HEK293 (cell line): ENCODE results near the gene KIF20A.

Experiments used
- GFI1B ChIP-seq: fragments of 450-650 bp; formaldehyde crosslinking; IDR thresholded peaks from 2 replicates; pipeline ENCODE4 v1.5.1; 2016; ENCODE audit warnings: missing biosample characterization, missing genetic modification characterization
- GLIS2 ChIP-seq: fragments of 450-650 bp; formaldehyde crosslinking; IDR thresholded peaks from 2 replicates; pipeline ENCODE4 v1.5.1; 2016; ENCODE audit warnings: missing biosample characterization, missing genetic modification characterization
- MZF1 ChIP-seq: fragments of 450-650 bp; formaldehyde crosslinking; IDR thresholded peaks from 2 replicates; pipeline ENCODE4 v1.5.1; 2017; ENCODE audit warnings: missing biosample characterization, missing genetic modification characterization, borderline replicate concordance
- ZBTB11 ChIP-seq: fragments of 450-650 bp; formaldehyde crosslinking; conservative IDR thresholded peaks from 2 replicates; pipeline ENCODE4 v1.5.1; 2016; ENCODE audit warnings: low read depth, missing biosample characterization, missing genetic modification characterization
- ZBTB20 ChIP-seq: fragments of 450-650 bp; formaldehyde crosslinking; IDR thresholded peaks from 2 replicates; pipeline ENCODE4 v1.5.1; 2016; ENCODE audit warnings: missing biosample characterization, missing genetic modification characterization
- ZBTB26 ChIP-seq: fragments of 450-650 bp; formaldehyde crosslinking; optimal IDR thresholded peaks from 2 replicates; pipeline ENCODE3; 2016; ENCODE audit warnings: missing biosample characterization, mild to moderate bottlenecking, missing genetic modification characterization
- ZNF155 ChIP-seq: fragments of 450-650 bp; formaldehyde crosslinking; IDR thresholded peaks from 2 replicates; pipeline ENCODE4 v1.5.1; 2016; ENCODE audit warnings: missing biosample characterization, missing genetic modification characterization
- ZNF157 ChIP-seq: fragments of 450-650 bp; formaldehyde crosslinking; IDR thresholded peaks from 2 replicates; pipeline ENCODE4 v1.5.1; 2016; ENCODE audit warnings: missing biosample characterization, missing genetic modification characterization
- ZNF202 ChIP-seq: fragments of 450-650 bp; formaldehyde crosslinking; IDR thresholded peaks from 2 replicates; pipeline ENCODE4 v1.5.1; 2016; ENCODE audit warnings: missing biosample characterization, missing genetic modification characterization, borderline replicate concordance
- ZNF23 ChIP-seq: fragments of 450-650 bp; formaldehyde crosslinking; IDR thresholded peaks from 2 replicates; pipeline ENCODE4 v1.5.1; 2016; ENCODE audit warnings: missing biosample characterization, missing genetic modification characterization, borderline replicate concordance
- ZNF26 ChIP-seq: fragments of 450-650 bp; formaldehyde crosslinking; IDR thresholded peaks from 2 replicates; pipeline ENCODE4 v1.5.1; 2016; ENCODE audit warnings: missing biosample characterization, missing genetic modification characterization
- ZNF311 ChIP-seq: fragments of 450-650 bp; formaldehyde crosslinking; IDR thresholded peaks from 2 replicates; pipeline ENCODE4 v1.5.1; 2017; ENCODE audit warnings: missing biosample characterization, missing genetic modification characterization, borderline replicate concordance
- ZNF350 ChIP-seq: fragments of 450-650 bp; formaldehyde crosslinking; IDR thresholded peaks from 2 replicates; pipeline ENCODE4 v1.5.0; 2017; ENCODE audit warnings: missing biosample characterization, mild to moderate bottlenecking, missing genetic modification characterization
- ZNF366 ChIP-seq: fragments of 450-650 bp; formaldehyde crosslinking; conservative IDR thresholded peaks from 2 replicates; pipeline ENCODE4 v1.5.1; 2016; ENCODE audit warnings: missing biosample characterization, missing genetic modification characterization
- ZNF416 ChIP-seq: fragments of 450-650 bp; formaldehyde crosslinking; IDR thresholded peaks from 2 replicates; pipeline ENCODE4 v1.5.1; 2016; ENCODE audit warnings: missing biosample characterization, missing genetic modification characterization
- ZNF510 ChIP-seq: fragments of 450-650 bp; formaldehyde crosslinking; IDR thresholded peaks from 2 replicates; pipeline ENCODE4 v1.5.1; 2018; ENCODE audit warnings: mild to moderate bottlenecking, missing genetic modification characterization, missing biosample characterization; ENCODE audit not compliant: insufficient replicate concordance
- ZNF513 ChIP-seq: fragments of 450-650 bp; IDR thresholded peaks from 2 replicates; pipeline ENCODE4 v1.5.1; 2018; ENCODE audit warnings: missing biosample characterization, missing genetic modification characterization
- ZNF521 ChIP-seq: fragments of 450-650 bp; formaldehyde crosslinking; IDR thresholded peaks from 2 replicates; pipeline ENCODE4 v1.5.1; 2017; ENCODE audit warnings: missing biosample characterization, mild to moderate bottlenecking, missing genetic modification characterization
- ZNF548 ChIP-seq: fragments of 450-650 bp; formaldehyde crosslinking; IDR thresholded peaks from 2 replicates; pipeline ENCODE4 v1.5.1; 2016; ENCODE audit warnings: missing biosample characterization, missing genetic modification characterization
- ZNF629 ChIP-seq: fragments of 450-650 bp; formaldehyde crosslinking; IDR thresholded peaks from 2 replicates; pipeline ENCODE4 v1.5.1; 2017; ENCODE audit warnings: missing biosample characterization, missing genetic modification characterization
- ZNF660 ChIP-seq: fragments of 450-650 bp; IDR thresholded peaks from 2 replicates; pipeline ENCODE4 v1.5.1; 2018; ENCODE audit warnings: missing biosample characterization, mild to moderate bottlenecking, missing genetic modification characterization
- ZNF670 ChIP-seq: fragments of 450-650 bp; formaldehyde crosslinking; IDR thresholded peaks from 2 replicates; pipeline ENCODE4 v1.5.1; 2016; ENCODE audit warnings: missing biosample characterization, missing genetic modification characterization, low read depth
- ZNF777 ChIP-seq: fragments of 450-650 bp; formaldehyde crosslinking; IDR thresholded peaks from 2 replicates; pipeline ENCODE4 v1.5.1; 2017; ENCODE audit warnings: missing biosample characterization, missing genetic modification characterization, borderline replicate concordance
- ZNF785 ChIP-seq: fragments of 450-650 bp; formaldehyde crosslinking; IDR thresholded peaks from 2 replicates; pipeline ENCODE4 v1.5.1; 2016; ENCODE audit warnings: missing biosample characterization, missing genetic modification characterization
- ZNF837 ChIP-seq: fragments of 450-650 bp; formaldehyde crosslinking; IDR thresholded peaks from 2 replicates; pipeline ENCODE4 v1.5.1; 2016; ENCODE audit warnings: missing biosample characterization, missing genetic modification characterization
- ZNF843 ChIP-seq: fragments of 450-650 bp; formaldehyde crosslinking; IDR thresholded peaks from 2 replicates; pipeline ENCODE4 v1.5.1; 2016; ENCODE audit warnings: missing biosample characterization, missing genetic modification characterization
- TF ChIP-seq, protein P1 (sequence below): fragments of 450-650 bp; formaldehyde crosslinking; IDR thresholded peaks from 2 replicates; pipeline ENCODE4 v1.5.1; 2016; ENCODE audit warnings: missing biosample characterization, missing genetic modification characterization
- TF ChIP-seq, protein P2 (sequence below): fragments of 450-650 bp; formaldehyde crosslinking; IDR thresholded peaks from 2 replicates; pipeline ENCODE4 v1.5.1; 2016; ENCODE audit warnings: missing biosample characterization, missing genetic modification characterization

KIF20A gene

DNA sequence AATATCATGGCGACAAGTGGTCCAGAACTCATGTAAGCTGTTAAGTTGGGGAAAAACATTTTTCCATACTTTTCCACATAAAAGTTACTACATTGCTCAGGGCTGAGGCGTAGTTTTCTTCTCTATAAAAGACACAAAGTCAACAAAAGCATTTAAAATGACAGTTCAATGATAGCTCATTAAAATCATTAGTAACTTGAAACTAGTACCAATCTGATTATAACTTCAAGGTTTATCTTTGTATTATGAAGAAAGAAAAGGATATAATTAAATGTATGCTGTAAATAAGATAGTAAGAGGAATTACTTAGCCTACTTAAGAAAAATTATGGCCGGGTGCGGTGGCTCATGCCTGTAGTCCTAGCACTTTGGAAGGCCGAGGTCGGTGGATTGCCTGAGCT, 49.6 kb upstream of the KIF20A start (continued):
- TF ChIP-seq, protein P1, sequence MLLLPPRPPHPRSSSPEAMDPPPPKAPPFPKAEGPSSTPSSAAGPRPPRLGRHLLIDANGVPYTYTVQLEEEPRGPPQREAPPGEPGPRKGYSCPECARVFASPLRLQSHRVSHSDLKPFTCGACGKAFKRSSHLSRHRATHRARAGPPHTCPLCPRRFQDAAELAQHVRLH (tag by site-specific recombination), result no peak; the same call in 1 of the 2 replicates
- no peak for TF ChIP-seq MZF1 (tag by site-specific recombination)
- no peak for TF ChIP-seq ZBTB20 (tag by site-specific recombination)
- TF ChIP-seq ZNF311 (tag by site-specific recombination), result no peak
- peak; percentile 49 for TF ChIP-seq ZNF629 (tag by site-specific recombination)
- TF ChIP-seq ZNF202 (tag by site-specific recombination), result no peak
- no peak for TF ChIP-seq ZNF548 (tag by site-specific recombination)
- TF ChIP-seq ZNF350 (tag by site-specific recombination), result no peak
- TF ChIP-seq ZNF777 (tag by site-specific recombination), result no peak
- no peak for TF ChIP-seq ZNF155
- TF ChIP-seq ZNF157 (tag by site-specific recombination), result no peak
- TF ChIP-seq GFI1B (tag by site-specific recombination), result no peak
- TF ChIP-seq ZNF843, result peak; percentile 95
- no peak for TF ChIP-seq ZNF521 (tag by site-specific recombination)
- no peak for TF ChIP-seq ZNF416
- TF ChIP-seq ZBTB26 (tag by site-specific recombination), result no peak
- TF ChIP-seq, protein P2, sequence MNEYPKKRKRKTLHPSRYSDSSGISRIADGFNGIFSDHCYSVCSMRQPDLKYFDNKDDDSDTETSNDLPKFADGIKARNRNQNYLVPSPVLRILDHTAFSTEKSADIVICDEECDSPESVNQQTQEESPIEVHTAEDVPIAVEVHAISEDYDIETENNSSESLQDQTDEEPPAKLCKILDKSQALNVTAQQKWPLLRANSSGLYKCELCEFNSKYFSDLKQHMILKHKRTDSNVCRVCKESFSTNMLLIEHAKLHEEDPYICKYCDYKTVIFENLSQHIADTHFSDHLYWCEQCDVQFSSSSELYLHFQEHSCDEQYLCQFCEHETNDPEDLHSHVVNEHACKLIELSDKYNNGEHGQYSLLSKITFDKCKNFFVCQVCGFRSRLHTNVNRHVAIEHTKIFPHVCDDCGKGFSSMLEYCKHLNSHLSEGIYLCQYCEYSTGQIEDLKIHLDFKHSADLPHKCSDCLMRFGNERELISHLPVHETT (tag by site-specific recombination), result 0 out of 2 replicates have a peak, but pooled peaks have one; percentile 33
- TF ChIP-seq ZNF26 (tag by site-specific recombination), result no peak
- 0 out of 2 replicates have a peak, but pooled peaks have one; percentile 17 for TF ChIP-seq ZNF366 (tag by site-specific recombination)
- no peak for TF ChIP-seq ZNF660 (tag by site-specific recombination)
- no peak for TF ChIP-seq ZNF785 (tag by site-specific recombination)
- TF ChIP-seq GLIS2, result no peak
- TF ChIP-seq ZBTB11 (tag by site-specific recombination), result no peak
- no peak for TF ChIP-seq ZNF837 (tag by site-specific recombination)
- no peak for TF ChIP-seq ZNF510 (tag by site-specific recombination)
- no peak for TF ChIP-seq ZNF23 (tag by site-specific recombination)
- no peak for TF ChIP-seq ZNF513 (tag by site-specific recombination)
- no peak for TF ChIP-seq ZNF670 (tag by site-specific recombination)
